IPS-20b (cell line): ENCODE results near the gene F12.
"Not testable (repeated sequence)": the region's sequence is repeated elsewhere in the genome, so short reads cannot be mapped to it uniquely, and the experiment has no call there.

Experiments
- H3K27ac ChIP-seq: one replicate; pipeline ENCODE4 v1.5.1; 2013; ENCODE audit warnings: low read length
- H3K27me3 ChIP-seq: 2 replicates; pipeline ENCODE4 v1.6.1; 2013; ENCODE audit warnings: mild to moderate bottlenecking, low read length, inconsistent platforms; ENCODE audit not compliant: insufficient read depth
- H3K36me3 ChIP-seq: 2 replicates; pipeline ENCODE4 v1.6.1; 2013; ENCODE audit warnings: low read depth, mild to moderate bottlenecking, inconsistent platforms, low read length, moderate library complexity; ENCODE audit not compliant: insufficient read depth
- H3K4me1 ChIP-seq: 2 replicates; pipeline ENCODE4 v1.6.1; 2013; ENCODE audit warnings: mild to moderate bottlenecking, control low read depth, inconsistent platforms, low read length, moderate library complexity; ENCODE audit not compliant: insufficient read depth
- H3K4me3 ChIP-seq: 2 replicates; pipeline ENCODE4 v1.5.1; 2013; ENCODE audit warnings: mild to moderate bottlenecking, low read length, inconsistent platforms
- H3K9ac ChIP-seq: 2 replicates; pipeline ENCODE4 v1.6.1; 2013; ENCODE audit warnings: low read depth, mild to moderate bottlenecking, inconsistent platforms, low read length, moderate library complexity
- H3K9me3 ChIP-seq: 2 replicates; pipeline ENCODE4 v1.6.1; 2013; ENCODE audit warnings: mild to moderate bottlenecking, low read depth, low read length, inconsistent platforms; ENCODE audit not compliant: insufficient read depth

The F12 gene

DNA sequence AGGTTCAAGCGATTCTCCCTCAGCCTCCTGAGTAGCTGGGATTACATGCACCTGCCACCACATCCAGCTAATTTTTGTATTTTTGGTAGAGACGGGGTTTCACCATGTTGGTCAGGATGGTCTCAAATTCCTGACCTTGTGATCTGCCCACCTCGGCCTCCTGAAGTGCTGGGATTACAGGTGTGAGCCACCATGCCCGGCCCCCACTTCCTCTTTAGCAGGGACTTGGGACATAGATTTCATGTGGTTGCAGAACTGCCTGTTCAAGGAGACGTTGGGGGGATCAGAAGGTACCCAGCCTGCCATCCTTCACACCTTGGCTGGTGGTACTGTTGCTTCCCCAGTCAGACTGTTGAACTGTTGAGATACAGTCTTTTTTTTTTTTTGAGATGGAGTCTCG, 7.7 kb upstream of the F12 start:
- not testable (repeated sequence) for H3K9me3 ChIP-seq, H3K4me3 ChIP-seq, H3K36me3 ChIP-seq, H3K27ac ChIP-seq, H3K4me1 ChIP-seq, H3K9ac ChIP-seq
- H3K27me3 ChIP-seq = peaks cover 14% of the 10 kb centered on the region

DNA sequence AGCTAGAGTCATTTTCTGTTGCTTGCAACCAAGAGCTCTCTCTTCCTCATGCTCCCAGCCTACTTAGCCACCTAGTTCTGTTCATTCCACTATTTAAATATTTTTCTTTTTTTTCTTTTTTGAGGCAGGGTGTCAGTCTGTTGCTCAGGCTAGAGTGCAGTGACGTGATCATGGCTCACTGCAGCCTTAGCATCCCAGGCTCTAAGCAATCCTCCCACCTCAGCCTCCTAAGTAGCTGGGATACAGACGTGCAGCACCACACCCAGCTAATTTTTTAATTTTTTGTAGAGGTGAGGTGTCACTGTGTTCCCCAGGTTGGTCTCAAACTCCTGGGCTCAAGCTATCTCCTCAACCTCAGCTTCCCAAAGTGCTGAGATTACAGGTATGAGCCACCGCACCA, 5.1 kb upstream of the F12 start:
- H3K9ac ChIP-seq = no peak overlapping the region
- peaks cover 16% of the 10 kb centered on the region for H3K27me3 ChIP-seq
- H3K4me3 ChIP-seq = no peak overlapping the region
- no peaks in the 10 kb centered on the region for H3K9me3 ChIP-seq
- no peak overlapping the region for H3K27ac ChIP-seq
- no peaks in the 10 kb centered on the region for H3K36me3 ChIP-seq
- H3K4me1 ChIP-seq = no peaks in the 10 kb centered on the region

DNA sequence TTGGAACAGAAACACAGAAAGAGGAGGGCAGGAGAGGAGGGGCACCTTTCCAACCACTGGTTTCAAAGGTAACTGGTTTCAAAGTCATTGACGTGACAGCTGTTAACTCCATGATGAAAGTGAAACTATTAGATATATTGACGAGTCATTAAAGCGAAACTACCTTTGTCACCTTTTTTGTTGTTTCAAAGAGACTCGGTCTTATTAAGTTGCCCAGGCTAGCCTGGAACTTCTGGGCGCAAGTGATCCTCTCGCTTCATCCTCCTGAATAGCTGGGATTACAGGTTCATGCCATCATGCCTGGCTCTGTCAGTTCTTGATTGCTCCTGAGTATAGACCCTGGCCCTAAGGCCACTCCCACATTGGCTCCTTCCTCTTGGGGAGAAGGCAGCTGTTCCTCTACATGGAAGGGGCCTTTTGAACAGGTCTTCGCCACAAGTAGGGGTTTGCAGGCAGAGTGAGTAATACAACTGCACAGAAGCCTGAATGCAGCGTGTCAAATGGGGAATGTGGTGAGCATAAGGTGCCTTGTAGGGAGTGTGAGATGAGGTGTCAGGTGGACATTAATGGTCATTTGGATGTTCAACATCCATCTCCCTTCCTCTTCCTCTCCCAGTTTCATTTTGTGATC, 3.4 kb upstream of the F12 start:
- Histone ChIP-seq H3K36me3 (no peaks in the 10 kb centered on the region), H3K27me3 (peaks cover 31% of the 10 kb centered on the region), H3K4me3 (no peak overlapping the region), H3K9ac (no peak overlapping the region), H3K9me3 (no peaks in the 10 kb centered on the region), H3K4me1 (no peaks in the 10 kb centered on the region), H3K27ac (no peak overlapping the region)

DNA sequence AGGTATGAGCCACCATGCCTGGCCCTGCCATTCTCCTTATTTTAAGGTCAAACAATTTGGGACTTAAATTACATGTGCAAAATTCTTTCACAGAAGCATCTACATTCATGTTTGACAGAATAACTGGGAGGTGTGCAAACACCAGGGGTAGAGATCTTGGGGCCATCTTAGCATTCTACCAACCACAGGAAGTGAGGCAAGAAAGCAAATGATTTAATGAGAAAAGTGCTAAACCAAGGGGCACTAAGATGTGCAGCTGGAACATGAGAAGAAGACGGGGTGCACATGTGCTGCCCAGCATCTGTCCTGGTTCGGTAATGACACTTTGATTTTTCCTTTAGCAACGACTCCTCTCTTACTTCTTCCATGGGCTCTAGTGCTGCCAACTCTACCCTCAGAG, 1.2 kb upstream of the F12 start:
- Histone ChIP-seq H3K4me3 (no peak overlapping the region), H3K9ac (no peak overlapping the region), H3K9me3 (no peaks in the 10 kb centered on the region), H3K4me1 (no peaks in the 10 kb centered on the region), H3K36me3 (no peaks in the 10 kb centered on the region), H3K27ac (no peak overlapping the region), H3K27me3 (peaks cover 51% of the 10 kb centered on the region)

DNA sequence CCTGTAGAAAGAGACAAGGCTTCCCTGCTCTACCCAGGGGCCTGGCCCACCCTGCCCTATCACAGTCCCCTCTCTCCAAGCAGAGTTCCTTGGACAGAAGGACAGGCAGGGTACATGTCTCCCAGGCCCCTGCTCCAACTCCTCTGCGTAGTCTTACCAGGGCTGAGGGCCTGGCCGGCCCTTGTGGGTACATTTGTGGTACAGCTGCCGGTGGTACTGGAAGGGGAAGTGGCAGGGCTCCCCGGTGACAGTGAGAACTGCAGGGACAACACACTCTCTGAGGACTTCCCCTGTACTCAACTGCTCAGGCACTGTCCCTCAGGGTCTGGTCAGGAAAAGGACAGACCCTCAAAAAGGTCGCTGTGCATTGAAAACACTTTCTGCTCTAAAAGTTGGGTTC, 3.6 kb downstream of the F12 start:
- Histone ChIP-seq H3K9ac (no peak overlapping the region), H3K9me3 (no peaks in the 10 kb centered on the region), H3K4me3 (no peak overlapping the region), H3K27me3 (peaks cover 84% of the 10 kb centered on the region), H3K27ac (no peak overlapping the region), H3K36me3 (no peaks in the 10 kb centered on the region), H3K4me1 (no peaks in the 10 kb centered on the region)

DNA sequence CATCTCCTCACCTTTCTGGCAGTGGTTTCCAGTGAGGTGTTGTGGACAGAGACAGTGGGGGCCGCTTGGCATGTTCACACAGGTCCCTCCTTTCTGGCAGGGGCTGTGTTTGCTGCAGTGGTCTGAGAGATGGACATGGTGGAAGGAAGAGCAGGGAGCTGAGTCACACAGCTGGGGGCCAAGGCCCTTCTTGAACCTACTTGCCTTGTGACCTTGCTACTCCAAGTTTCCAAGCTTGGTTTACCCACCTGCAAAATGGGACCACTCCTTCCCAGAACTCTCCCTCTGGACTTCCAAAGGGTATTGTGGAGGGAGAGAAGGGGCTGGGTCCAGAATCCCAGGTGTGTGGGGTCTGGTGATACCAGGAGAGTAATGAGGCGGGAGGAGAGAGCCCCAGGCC, 4.1 kb downstream of the F12 start:
- no peaks in the 10 kb centered on the region for H3K9me3 ChIP-seq
- H3K36me3 ChIP-seq = no peaks in the 10 kb centered on the region
- H3K4me1 ChIP-seq = no peaks in the 10 kb centered on the region
- H3K27me3 ChIP-seq = peaks cover 89% of the 10 kb centered on the region
- no peak overlapping the region for H3K27ac ChIP-seq
- H3K4me3 ChIP-seq = no peak overlapping the region
- H3K9ac ChIP-seq = no peak overlapping the region

DNA sequence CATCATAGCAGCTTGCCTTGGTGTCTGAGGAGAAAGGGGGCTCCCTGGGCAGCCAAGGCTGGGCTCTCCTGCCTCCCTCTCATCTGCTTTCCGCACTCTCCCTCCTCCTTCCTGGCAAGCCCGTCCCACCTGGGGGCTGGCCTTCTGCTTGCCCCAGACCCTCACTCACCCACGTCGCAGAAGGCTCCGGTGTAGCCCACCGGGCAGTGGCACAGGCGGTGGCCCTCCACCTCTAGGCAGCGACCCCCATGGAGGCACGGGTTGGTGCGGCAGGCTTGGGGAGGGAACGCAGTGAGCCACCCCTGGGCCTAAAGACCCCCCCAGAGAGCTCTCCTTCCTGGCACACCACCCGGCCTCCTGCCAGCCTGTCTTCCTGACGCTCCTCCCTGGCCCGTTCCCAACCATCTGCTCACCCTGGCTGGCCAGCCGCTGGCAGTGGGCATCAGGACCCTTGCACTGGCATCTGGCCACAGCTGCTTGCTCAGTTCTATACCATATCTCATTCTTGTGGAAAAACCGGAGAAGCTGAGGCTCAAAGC, 4.7 kb downstream of the F12 start:
- no peak overlapping the region for H3K9ac ChIP-seq
- no peaks in the 10 kb centered on the region for H3K9me3 ChIP-seq
- peaks cover 95% of the 10 kb centered on the region for H3K27me3 ChIP-seq
- H3K4me3 ChIP-seq = peak overlapping the region; percentile 47
- no peaks in the 10 kb centered on the region for H3K4me1 ChIP-seq
- H3K27ac ChIP-seq = no peak overlapping the region
- H3K36me3 ChIP-seq = no peaks in the 10 kb centered on the region

DNA sequence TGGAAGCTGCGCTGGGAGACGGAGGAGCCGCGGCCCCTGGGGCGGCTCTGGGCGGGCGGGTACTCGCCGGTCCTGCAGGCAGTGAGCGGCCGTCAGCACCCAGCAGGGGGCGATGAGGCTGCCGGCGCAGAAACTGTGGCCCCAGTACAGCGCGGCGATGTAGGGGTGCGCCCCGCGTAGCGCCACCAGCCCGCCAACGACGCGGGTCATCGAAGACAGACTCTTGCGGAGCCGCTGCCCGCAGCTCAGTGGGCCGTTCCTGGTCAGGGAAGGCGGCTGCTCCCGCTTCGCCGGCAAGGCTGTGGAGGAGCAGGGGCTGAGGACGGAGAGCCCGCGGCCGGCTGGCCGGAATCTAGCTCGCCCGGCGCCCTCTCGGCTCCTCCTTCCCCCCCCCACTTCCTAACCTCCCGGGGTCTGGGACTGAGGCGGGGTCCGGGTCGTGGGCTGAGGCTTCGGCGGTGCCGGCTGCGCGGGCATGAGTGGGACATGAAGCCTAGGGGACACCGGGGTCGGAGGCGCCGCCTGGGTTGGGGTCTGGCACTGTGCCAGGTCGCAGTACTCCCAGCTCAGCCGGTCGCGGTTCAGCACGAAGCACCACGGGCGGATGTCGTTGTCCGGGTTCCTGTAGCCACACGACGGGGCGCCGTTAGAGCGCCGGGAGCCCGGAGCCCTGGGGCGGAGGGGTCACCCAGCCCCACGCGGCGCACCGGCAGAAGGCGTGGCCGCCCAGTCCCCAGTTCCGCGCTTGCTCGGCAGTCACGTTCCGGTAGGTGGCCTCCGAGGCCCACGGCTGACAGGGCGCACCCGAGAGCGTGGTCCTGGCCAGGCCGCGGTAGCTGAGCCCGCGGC, 5.3 kb downstream of the F12 start:
- H3K27me3 ChIP-seq = peaks cover 96% of the 10 kb centered on the region
- no peaks in the 10 kb centered on the region for H3K36me3 ChIP-seq
- no peak overlapping the region for H3K9ac ChIP-seq
- H3K27ac ChIP-seq = no peak overlapping the region
- no peaks in the 10 kb centered on the region for H3K4me1 ChIP-seq
- H3K9me3 ChIP-seq = no peaks in the 10 kb centered on the region
- H3K4me3 ChIP-seq = peak overlapping the region; percentile 47

DNA sequence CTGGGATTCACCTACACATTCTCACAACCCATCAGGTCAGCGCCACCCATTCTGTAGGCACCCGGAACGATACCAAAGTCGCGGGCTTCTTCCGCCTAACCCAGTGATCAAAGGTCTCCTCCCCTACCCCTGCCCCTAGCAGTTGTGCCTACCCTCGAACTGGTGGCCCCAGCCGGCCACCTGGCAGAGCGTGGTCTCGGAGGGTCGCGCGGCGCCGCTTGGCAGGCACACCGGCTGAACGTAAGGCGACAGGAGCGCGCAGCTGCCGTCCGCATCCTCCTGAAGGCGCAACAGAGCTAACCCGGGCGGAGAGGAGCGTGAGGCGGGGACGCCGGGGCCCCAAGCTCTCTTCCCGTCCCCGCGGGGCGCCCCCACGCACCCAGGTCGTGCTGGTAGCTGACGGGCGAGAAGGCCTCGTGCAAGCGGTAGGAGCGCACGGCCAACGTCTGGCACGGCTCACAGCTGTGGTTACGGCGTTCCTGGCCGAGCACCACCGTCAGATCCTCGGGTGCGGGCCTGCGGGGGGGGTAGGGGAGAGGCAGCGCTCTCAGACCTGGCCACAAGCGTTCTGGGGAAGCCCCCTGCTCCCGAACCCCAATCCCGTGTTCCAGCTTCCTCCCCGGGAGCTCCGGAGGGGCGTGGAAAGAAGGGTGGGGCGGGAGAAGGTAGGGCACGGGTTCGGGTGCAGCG, 6.1 kb downstream of the F12 start:
- Histone ChIP-seq H3K4me3 (peak overlapping the region; percentile 47), H3K4me1 (no peaks in the 10 kb centered on the region), H3K9ac (no peak overlapping the region), H3K9me3 (no peaks in the 10 kb centered on the region), H3K27ac (no peak overlapping the region), H3K27me3 (peaks cover 88% of the 10 kb centered on the region), H3K36me3 (no peaks in the 10 kb centered on the region)

DNA sequence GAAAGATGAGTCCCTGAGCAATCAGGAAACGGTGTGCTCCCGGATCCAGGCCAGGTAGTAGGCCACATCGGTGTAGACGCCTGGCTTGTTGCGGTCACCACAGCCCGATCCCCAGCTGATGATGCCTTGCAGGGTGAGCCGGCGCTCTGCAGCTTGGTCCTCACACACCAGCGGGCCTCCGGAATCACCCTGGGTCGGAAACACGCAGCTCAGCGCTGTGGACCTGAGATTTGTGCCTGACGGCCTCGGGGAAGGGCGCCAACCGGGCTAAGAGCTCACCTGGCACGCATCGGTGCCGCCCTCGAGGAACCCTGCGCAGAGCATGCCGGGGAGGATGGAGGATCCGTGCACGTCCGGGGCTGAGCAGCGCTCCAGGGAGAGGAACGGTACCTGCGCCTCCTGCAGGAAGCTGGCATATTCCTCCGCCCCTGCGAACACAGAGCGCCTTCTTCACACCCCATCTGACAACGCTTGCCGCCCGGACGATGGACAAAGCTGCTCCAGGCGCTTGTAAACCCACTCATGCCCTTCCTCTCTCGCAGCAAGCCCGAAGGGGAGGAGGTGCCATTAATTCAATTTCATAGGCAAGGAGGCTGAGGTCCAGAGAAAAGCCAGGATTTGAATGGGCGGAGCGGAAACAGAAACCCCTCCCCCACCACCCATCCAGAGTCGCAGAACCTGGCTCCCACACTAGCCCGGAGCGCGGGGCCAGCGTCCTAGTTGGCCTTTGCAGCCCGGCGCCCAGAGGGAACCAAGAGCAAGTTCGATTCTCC, 6.9 kb downstream of the F12 start:
- Histone ChIP-seq H3K27ac (no peak overlapping the region), H3K27me3 (peaks cover 83% of the 10 kb centered on the region), H3K9ac (no peak overlapping the region), H3K9me3 (no peaks in the 10 kb centered on the region), H3K4me1 (no peaks in the 10 kb centered on the region), H3K4me3 (peak overlapping the region; percentile 47), H3K36me3 (no peaks in the 10 kb centered on the region)
